ENCODE measurements around the gene GHSR.

DNA sequence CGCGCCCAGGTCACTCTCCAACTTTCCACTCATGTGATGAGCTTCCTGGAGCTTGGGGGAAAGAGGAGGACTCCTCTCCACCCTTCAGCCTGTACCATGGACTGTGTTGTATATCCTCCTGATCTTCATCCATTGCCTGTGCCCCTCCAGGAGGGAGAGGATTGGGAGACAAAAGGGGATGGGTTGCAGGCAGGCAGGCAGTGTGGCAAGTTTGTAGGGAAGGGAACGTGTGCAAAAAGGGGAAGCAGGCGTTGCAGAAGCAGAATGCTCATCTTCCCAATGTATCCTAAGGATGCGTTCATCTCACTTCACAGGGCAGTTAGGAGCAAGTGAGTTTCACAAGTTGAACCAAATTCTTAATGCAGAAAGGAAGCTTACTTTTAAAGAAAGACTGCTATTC lies 28.1 kb upstream of the GHSR start:
- TF ChIP-seq RAD21 (IDR thresholded peaks at IDR 0.05), result no peak
- TF ChIP-seq, protein P1, sequence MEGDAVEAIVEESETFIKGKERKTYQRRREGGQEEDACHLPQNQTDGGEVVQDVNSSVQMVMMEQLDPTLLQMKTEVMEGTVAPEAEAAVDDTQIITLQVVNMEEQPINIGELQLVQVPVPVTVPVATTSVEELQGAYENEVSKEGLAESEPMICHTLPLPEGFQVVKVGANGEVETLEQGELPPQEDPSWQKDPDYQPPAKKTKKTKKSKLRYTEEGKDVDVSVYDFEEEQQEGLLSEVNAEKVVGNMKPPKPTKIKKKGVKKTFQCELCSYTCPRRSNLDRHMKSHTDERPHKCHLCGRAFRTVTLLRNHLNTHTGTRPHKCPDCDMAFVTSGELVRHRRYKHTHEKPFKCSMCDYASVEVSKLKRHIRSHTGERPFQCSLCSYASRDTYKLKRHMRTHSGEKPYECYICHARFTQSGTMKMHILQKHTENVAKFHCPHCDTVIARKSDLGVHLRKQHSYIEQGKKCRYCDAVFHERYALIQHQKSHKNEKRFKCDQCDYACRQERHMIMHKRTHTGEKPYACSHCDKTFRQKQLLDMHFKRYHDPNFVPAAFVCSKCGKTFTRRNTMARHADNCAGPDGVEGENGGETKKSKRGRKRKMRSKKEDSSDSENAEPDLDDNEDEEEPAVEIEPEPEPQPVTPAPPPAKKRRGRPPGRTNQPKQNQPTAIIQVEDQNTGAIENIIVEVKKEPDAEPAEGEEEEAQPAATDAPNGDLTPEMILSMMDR (IDR thresholded peaks at IDR 0.05; ENCODE audit: low read depth, low read length, missing input control), result no peak
- no peak for TF ChIP-seq JUND (IDR thresholded peaks at IDR 0.05)
- TF ChIP-seq FOXA1 (IDR thresholded peaks at IDR 0.05), result no peak
- TF ChIP-seq FOXA2 (IDR thresholded peaks at IDR 0.05), result no peak
- no peak for TF ChIP-seq HNF4A (conservative IDR thresholded peaks at IDR 0.05)
- TF ChIP-seq SP1 (IDR thresholded peaks at IDR 0.05), result no peak
